Measurements from ENCODE around the gene SMTNL2.

Gene SMTNL2

DNA sequence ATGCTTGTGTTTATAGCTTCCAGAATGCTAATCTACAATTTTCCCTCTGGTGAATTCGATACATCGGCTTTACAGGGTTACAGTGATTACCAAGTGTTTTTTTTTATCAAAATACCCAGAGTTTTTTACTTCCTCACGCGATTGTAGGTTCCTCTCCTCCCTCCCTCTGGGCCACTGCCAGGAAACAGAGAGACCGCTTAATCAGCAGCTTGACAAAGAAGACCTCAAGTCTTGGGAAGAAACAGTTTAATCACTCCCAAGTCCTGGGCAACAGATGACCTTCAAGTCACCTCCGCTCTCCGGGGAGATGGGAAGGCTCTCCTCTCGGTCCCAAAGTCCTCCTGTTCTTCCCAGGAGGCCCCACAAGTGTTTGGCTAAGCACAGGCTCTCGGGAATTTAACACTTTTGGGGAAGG, 23.5 kb downstream of the SMTNL2 start:
- H3K9me3 ChIP-seq (ENCODE audit: severe bottlenecking): no peaks in the 10 kb centered on the region
- TF ChIP-seq CTCF (IDR thresholded peaks at IDR 0.05; ENCODE audit: low read depth, low read length): no peak
- DNase-seq: no peak
- no peak overlapping the region for H3K27ac ChIP-seq
- H3K4me3 ChIP-seq (ENCODE audit: low read depth, low read length): no peak overlapping the region
- no peaks in the 10 kb centered on the region for H3K36me3 ChIP-seq
- H3K27me3 ChIP-seq (ENCODE audit: insufficient read depth, low read depth, severe bottlenecking): no peaks in the 10 kb centered on the region

GRCh38 chr17:4609761-4610160, 25.4 kb downstream of the SMTNL2 start:
- H3K27me3 ChIP-seq (ENCODE audit: insufficient read depth, low read depth, severe bottlenecking): no peaks in the 10 kb centered on the region
- H3K9me3 ChIP-seq (ENCODE audit: severe bottlenecking): no peaks in the 10 kb centered on the region
- no peaks in the 10 kb centered on the region for H3K36me3 ChIP-seq
- no peak for TF ChIP-seq CTCF (IDR thresholded peaks at IDR 0.05; ENCODE audit: low read depth, low read length)
- no peak overlapping the region for H3K27ac ChIP-seq
- DNase-seq: no peak
- H3K4me3 ChIP-seq (ENCODE audit: low read depth, low read length): no peak overlapping the region

DNA sequence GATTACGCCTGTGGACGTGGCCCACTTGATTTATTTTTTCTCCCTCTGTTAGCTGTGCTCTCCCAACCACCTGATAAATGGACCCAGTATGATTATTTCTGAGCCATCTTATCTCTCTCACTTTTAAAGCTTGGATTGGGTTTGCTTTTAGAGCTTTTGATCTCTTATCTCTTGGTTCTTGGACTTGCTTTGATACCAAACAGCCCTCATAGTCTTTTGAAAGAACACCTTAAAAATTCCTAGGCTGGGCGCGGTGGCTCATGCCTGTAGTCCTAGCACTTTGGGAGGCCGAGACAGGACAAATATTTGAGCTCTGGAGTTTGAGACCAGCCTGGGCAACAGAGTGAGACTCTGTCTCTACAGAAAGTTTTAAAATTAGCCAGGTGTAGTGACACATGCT, 25.8 kb downstream of the SMTNL2 start:
- TF ChIP-seq CTCF (IDR thresholded peaks at IDR 0.05; ENCODE audit: low read depth, low read length): no peak
- Histone ChIP-seq H3K9me3 (ENCODE audit: severe bottlenecking) (no peaks in the 10 kb centered on the region), H3K27ac (no peak overlapping the region), H3K4me3 (ENCODE audit: low read depth, low read length) (no peak overlapping the region), H3K36me3 (no peaks in the 10 kb centered on the region), H3K27me3 (ENCODE audit: insufficient read depth, low read depth, severe bottlenecking) (no peaks in the 10 kb centered on the region)
- no peak for DNase-seq

GRCh38 chr17:4610656-4611055, 26.3 kb downstream of the SMTNL2 start:
- DNase-seq: no peak
- no peak for TF ChIP-seq CTCF (IDR thresholded peaks at IDR 0.05; ENCODE audit: low read depth, low read length)
- no peaks in the 10 kb centered on the region for H3K27me3 ChIP-seq (ENCODE audit: insufficient read depth, low read depth, severe bottlenecking)
- no peaks in the 10 kb centered on the region for H3K9me3 ChIP-seq (ENCODE audit: severe bottlenecking)
- H3K36me3 ChIP-seq: no peaks in the 10 kb centered on the region
- no peak overlapping the region for H3K27ac ChIP-seq
- H3K4me3 ChIP-seq (ENCODE audit: low read depth, low read length): no peak overlapping the region

GRCh38 chr17:4616476-4616875, 32.1 kb downstream of the SMTNL2 start:
- no peak overlapping the region for H3K4me3 ChIP-seq (ENCODE audit: low read depth, low read length)
- H3K27me3 ChIP-seq (ENCODE audit: insufficient read depth, low read depth, severe bottlenecking): no peaks in the 10 kb centered on the region
- H3K9me3 ChIP-seq (ENCODE audit: severe bottlenecking): no peaks in the 10 kb centered on the region
- DNase-seq: no peak
- TF ChIP-seq CTCF (IDR thresholded peaks at IDR 0.05; ENCODE audit: low read depth, low read length): no peak
- H3K36me3 ChIP-seq: no peaks in the 10 kb centered on the region
- no peak overlapping the region for H3K27ac ChIP-seq

GRCh38 chr17:4617090-4617489, 32.8 kb downstream of the SMTNL2 start:
- no peak for TF ChIP-seq CTCF (IDR thresholded peaks at IDR 0.05; ENCODE audit: low read depth, low read length)
- H3K9me3 ChIP-seq (ENCODE audit: severe bottlenecking): no peaks in the 10 kb centered on the region
- no peak overlapping the region for H3K4me3 ChIP-seq (ENCODE audit: low read depth, low read length)
- H3K36me3 ChIP-seq: no peaks in the 10 kb centered on the region
- no peaks in the 10 kb centered on the region for H3K27me3 ChIP-seq (ENCODE audit: insufficient read depth, low read depth, severe bottlenecking)
- DNase-seq: no peak
- H3K27ac ChIP-seq: no peak overlapping the region

Measured in WERI-Rb-1 (cell line).